Activated CD8-positive, alpha-beta memory T cell treated with anti-CD3 and anti-CD28 coated beads, Interleukin-2, amount 50 U/mL, for 24 hours (primary cell): ENCODE data around the gene MAGI2.
"Not testable (repeated sequence)": the region's sequence is repeated elsewhere in the genome, so short reads cannot be mapped to it uniquely, and the experiment has no call there.

Experiments
- DNase-seq: peaks from one replicate; pipeline ENCODE4 v3.0.0-alpha.2; 2020; ENCODE audit errors: extremely low read depth

The MAGI2 gene

DNA sequence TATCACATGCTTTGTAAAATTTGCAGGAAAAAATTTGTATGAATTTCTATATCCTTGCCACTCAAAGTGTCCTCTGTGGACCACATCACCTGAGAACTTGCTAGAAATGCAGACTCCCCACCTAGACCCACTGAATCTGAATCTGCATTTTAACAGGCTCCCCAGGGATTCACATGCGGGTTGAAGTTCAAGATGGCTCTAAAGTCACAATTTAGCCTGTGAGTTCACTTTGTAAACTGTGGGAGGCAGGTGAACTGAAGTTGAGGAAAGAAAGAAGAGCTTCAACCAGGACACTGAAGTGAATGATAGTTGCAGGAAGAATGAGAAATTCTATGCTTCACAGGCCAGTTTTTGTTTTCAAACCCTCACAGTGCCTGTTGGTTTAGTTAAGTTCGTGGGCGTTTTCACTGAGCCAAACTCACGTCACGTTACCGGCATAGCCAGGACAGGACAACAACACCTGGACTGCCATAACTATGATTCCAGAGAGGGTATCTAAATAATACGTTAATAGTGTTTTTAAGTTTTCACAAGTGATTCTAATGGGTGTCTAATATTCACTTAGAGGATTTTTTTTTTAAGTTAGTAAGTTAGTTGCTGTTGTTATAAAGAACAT, 1414.9 kb downstream of the MAGI2 start:
- no peak for DNase-seq

DNA sequence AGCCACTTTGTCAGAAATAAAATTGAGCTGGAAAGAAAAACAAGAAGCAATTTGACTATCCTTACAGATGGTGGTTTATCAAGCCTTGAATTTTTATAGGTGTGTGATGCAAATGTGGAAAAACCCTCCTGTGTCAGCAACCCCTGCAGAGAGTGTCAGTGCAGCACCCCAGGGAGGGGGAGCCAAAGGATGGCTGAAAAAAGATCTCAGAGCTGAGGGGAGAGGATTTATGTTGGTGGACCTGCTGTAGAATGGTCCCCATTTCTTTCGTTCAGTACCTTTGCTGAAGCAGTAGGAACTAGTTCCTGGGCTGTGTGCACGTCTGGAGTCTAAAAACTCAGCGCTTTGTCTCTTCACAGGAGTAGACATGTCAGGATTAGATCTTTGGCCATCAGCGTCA, 1415.9 kb downstream of the MAGI2 start:
- no peak for DNase-seq

- no peak for DNase-seq
Observed at GRCh38 chr7:78033410-78033809, 1420.1 kb downstream of the MAGI2 start.

GRCh38 chr7:78026492-78026891, 1427.0 kb downstream of the MAGI2 start:
- DNase-seq, result no peak

DNA sequence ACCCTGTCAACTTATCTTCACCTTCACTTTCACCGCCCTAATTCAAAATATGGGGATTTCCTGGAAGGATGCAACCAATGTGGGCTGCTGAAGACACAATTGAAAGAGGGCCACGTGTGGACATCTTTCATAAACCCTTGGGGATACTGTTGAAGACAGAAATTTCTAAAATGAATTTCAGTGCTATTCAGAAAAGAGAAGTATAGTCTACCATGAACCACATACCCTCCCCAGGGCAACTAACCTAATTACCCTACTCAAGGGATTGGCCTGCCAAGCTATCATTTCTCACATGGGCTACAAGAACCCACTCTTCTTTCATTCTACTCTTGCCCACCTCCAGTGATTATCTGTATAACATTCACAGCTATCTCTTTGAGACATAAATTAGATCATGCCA, 1428.9 kb downstream of the MAGI2 start:
- DNase-seq, result no peak

DNA sequence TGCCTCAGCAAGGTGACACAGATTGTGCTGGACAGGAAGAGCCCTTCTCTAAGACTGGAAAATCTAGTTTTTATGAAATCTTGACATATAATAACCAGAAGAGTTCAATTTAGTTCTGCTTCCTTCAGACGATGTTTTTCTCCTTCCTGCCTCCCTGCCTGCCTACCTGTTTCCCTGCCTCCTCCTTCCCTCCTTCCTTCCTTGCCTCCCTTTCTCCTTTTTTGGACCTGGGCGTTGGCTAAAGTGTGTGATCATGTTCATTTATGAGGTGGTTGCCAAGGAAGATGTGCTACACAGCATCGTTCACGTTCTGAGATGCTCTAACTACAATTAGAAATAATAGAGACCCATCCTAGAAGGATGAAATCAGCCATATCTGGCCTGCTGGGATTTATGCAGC, 1430.3 kb downstream of the MAGI2 start:
- no peak for DNase-seq

- DNase-seq, result no peak
Observed at GRCh38 chr7:78022165-78022564, 1431.3 kb downstream of the MAGI2 start.

GRCh38 chr7:78020874-78021249, 1432.6 kb downstream of the MAGI2 start:
- no peak for DNase-seq

DNA sequence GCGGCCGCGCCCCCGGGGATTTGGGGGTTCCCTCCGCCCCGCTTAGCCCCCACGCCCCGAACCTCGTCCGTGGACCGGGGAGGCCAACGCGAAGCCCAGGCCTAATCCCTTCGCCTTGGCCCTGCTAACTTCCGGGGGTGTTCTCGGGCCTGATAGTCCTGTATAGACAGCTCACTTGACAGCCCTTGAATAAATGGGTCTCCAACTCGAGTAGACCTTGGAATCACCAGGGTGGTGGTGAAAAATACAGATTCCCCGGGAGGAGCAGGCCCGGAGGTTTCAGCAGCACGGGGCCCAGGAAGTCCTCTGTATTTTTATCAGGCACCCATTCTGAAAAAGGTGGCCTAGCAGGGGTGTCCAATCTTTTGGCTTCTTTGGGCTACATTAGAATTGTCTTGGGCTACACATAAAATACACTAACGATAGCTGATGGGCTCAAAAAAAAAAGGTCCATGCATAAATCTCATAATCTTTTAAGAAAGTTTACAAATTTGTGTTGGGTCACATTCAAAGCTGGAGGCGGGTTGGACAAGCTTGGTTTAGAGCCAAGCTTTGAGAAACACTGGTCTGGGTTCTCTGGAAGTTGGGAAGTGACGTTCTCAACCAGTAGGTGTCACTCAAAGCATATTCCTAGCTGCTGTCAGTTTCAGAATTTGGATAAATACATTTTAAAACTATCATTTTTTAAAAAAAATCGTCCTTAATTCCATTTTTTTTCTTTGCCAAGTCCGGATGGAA, 1433.2 kb downstream of the MAGI2 start:
- DNase-seq, result no peak

GRCh38 chr7:78019447-78020135, 1433.9 kb downstream of the MAGI2 start:
- DNase-seq, result peak; percentile 18

DNA sequence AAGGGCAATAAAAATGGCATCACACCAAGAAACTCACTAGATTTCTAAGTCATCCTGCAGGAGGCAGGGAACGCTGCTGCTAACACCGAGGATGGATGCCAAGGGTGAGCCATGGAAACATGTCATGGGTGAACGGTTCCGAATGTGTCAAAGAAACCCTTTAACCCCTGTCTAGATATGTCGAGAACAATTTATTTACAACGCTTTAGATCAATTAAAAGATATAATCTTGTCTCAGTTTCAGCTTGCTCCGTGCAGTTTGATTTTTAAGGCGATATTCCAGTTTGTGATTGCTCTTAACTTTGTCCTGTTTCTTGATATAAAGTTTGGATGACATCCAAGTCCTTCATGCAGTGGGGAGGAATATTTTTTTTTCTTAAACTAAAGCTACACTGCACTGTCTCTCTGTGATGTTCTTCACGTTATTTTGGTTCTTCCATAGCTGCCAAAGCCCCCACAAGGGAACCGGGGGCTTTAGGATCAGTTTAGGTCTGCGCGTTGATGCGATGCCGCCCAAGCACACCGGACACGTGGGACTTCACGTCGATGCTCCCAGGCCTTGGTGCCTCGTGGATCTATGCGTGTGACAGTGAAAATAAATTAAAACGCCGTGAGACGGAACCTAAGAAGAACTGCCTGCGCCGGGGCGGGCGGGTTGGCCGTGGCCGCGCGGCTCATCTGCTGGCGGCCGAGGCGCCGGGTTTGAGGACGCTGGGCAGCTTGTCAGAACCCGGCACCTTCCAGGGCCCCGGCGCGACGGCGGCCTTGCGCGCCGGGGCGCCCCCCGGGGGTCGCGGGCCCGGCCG, 1434.6 kb downstream of the MAGI2 start:
- no peak for DNase-seq

DNA sequence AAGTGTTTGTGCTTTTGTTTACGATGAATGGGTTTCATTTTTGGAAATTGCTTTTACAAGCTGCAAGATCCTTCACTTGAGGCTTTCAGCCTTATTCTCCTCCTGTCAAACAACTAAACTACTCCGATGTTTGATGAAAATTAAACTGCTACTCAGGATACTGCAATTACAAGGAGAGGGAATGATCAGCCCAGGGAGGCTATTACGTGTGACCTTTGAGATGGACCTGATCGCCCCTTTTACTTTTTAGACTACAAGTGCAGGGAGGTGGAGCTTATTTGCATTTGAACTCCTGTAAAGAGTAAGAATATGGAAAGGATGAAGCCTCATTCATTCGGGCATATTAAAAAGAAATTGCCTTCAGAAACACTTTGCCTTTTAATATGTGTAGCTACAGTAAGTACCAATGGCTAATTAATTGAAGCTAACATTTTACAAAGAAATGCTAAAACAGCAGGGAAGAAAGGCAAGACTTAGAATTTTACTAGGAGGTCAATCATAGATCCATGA, 1435.8 kb downstream of the MAGI2 start:
- DNase-seq, result no peak

- no peak for DNase-seq
Observed at GRCh38 chr7:78015574-78016260, 1437.8 kb downstream of the MAGI2 start.

GRCh38 chr7:78014401-78014800, 1439.1 kb downstream of the MAGI2 start:
- no peak for DNase-seq

DNA sequence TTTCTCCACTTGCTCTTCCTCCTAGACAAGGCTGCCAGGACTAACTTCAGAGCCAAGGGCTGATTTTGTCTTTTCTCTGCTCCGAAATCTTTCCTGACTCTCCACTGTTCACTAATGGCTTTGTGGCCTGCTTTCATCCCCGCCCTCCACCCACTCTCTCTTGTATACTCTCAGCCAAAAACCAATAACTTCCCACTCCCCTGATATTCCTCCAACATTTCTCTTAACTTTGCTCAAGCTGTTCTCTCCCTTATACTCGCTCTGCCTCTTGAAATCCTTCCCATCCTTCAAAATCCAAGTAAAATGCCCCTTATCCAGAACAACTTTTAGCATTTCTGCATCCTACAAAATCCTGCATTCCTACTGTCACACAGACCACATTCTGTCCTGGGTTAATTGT, 1440.1 kb downstream of the MAGI2 start:
- no peak for DNase-seq

DNA sequence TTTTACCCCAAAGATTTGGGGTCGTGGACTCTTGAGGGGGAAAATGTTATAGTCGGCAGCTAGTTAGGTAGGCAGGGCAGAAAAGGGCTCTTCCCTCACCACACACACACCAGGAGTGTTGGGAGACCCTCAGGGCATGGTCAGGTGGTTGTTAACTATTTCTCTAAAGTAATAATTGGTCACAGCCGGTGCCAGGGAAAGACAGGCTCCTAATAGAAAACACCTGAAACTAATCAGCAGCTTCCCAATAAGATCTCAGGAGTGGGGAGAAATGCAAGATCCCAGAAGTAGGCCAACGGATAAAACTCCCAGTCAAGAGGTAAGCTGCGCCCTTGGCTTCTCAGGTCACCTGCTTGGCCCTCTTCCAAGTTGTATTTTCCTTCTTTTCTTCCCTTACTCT, 1441.8 kb downstream of the MAGI2 start:
- DNase-seq, result no peak

GRCh38 chr7:78007231-78007630, 1446.2 kb downstream of the MAGI2 start:
- no peak for DNase-seq

DNA sequence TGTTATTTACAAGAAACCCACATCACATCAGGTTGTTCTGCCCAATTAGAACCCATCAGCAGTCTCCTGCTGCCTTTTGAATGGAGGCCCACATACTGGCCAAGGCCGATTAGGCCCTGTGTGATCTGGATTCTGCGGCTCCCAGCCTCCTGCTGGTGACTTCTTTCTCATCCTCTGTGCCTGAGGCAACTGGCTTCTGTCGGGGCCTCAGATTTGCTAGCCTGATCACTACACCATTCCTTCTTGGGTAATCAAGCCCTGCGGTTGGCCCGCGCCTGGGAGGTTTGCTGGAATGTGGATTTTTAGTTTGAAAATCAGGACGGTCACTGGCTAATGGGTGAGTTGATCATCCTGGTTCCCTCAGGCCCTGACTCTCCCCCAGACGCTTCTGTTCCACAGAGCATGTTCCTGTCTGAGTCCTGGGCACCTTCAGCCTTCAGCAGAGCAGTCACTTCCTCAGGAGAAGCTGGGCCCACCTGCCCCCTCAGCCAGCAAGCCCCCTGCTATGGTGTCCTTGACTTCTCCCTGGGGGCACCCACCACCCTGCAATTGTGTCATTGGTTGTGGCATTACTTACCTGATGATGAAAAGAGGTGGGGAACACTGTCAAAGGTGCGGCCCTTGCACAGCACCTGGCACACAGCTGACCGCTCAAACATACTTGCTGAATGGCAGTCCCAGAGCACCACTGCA, 1447.3 kb downstream of the MAGI2 start:
- no peak for DNase-seq

- DNase-seq, result no peak
Observed at GRCh38 chr7:78002715-78003114, 1450.8 kb downstream of the MAGI2 start.

GRCh38 chr7:78002021-78002420, 1451.4 kb downstream of the MAGI2 start:
- DNase-seq, result no peak

DNA sequence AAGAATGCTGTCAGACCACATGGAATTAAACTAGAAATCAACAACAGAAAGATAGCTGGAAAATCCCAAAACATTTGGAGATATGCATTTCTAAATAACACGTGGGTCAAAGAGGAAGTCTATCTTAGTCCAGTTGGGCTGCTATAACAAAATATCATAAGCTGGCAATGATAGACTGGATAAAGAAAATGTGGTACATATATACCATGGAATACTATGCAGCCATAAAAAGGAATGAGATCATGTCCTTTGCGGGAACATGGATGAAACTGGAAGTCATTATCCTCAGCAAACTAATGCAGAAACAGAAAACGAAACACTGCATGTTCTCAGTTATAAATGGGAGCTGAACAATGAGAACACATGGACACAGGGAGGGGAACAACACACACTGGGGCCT, 1454.3 kb downstream of the MAGI2 start:
- DNase-seq, result not testable (repeated sequence)
